ENCODE measurements around the gene AGBL1.

- no peak for TF ChIP-seq EZH2 (IDR thresholded peaks at IDR 0.05; ENCODE audit: insufficient read depth, poor library complexity, severe bottlenecking)
- no peak for TF ChIP-seq EZH2phosphoT487 (IDR thresholded peaks at IDR 0.05; ENCODE audit: insufficient read depth, low read depth)
Observed at GRCh38 chr15:86743283-86743903, 663.7 kb downstream of the AGBL1 start.

All from GM23248 (cell line).